Hepatocyte (in vitro differentiated cells): ENCODE measurements around the gene ZNF576. TPM values are rescaled to one million over a fixed set of nuclear protein-coding genes. Genes with fewer than 3 reads are reported as not detected.

Source experiments
- DNase-seq: peaks from one replicate; pipeline ENCODE4 v3.0.0-alpha.2; 2016; ENCODE audit warnings: low spot score
- H2AFZ ChIP-seq: fragments of 200-600 bp; sonication (generic); 2 replicates; pipeline ENCODE4 v1.6.0; 2016; ENCODE audit warnings: antibody characterized with exemption, mild to moderate bottlenecking
- H3K27ac ChIP-seq: fragments of 200-600 bp; sonication (generic); 2 replicates; pipeline ENCODE4 v1.5.1; 2016; ENCODE audit warnings: mild to moderate bottlenecking
- H3K27me3 ChIP-seq: fragments of 200-600 bp; sonication (generic); 2 replicates; pipeline ENCODE4 v1.6.1; 2016
- H3K36me3 ChIP-seq: fragments of 200-600 bp; sonication (generic); replicated peaks from 2 replicates; pipeline ENCODE4 v1.5.1; 2016; ENCODE audit warnings: low read depth; ENCODE audit not compliant: insufficient read depth
- H3K4me1 ChIP-seq: fragments of 200-600 bp; sonication (generic); 2 replicates; pipeline ENCODE4 v1.5.1; 2016; ENCODE audit warnings: mild to moderate bottlenecking, moderate library complexity; ENCODE audit not compliant: insufficient read depth
- H3K4me2 ChIP-seq: fragments of 200-600 bp; sonication (generic); 2 replicates; pipeline ENCODE4 v1.6.0; 2016
- H3K4me3 ChIP-seq: fragments of 200-600 bp; sonication (generic); 2 replicates; pipeline ENCODE4 v1.5.1; 2016; ENCODE audit warnings: mild to moderate bottlenecking
- H3K79me2 ChIP-seq: fragments of 200-600 bp; sonication (generic); 2 replicates; pipeline ENCODE4 v1.6.0; 2017; ENCODE audit warnings: mild to moderate bottlenecking
- H3K9me2 ChIP-seq: fragments of 200-600 bp; sonication (generic); replicated peaks from 2 replicates; pipeline ENCODE4 v1.6.0; 2017; ENCODE audit warnings: mild to moderate bottlenecking; ENCODE audit not compliant: insufficient read depth
- H3K9me3 ChIP-seq: fragments of 200-600 bp; sonication (generic); 2 replicates; pipeline ENCODE4 v1.5.1; 2016; ENCODE audit warnings: low read depth, mild to moderate bottlenecking
- H4K20me1 ChIP-seq: fragments of 200-600 bp; sonication (generic); 2 replicates; pipeline ENCODE4 v1.6.0; 2016; ENCODE audit warnings: mild to moderate bottlenecking; ENCODE audit not compliant: insufficient read depth, poor library complexity, severe bottlenecking
- CTCF ChIP-seq: fragments of 200-600 bp; sonication (generic); IDR thresholded peaks from 2 replicates; pipeline ENCODE4 v1.5.1; 2016; ENCODE audit warnings: antibody characterized with exemption, mild to moderate bottlenecking; ENCODE audit not compliant: poor library complexity
- EZH2 ChIP-seq: fragments of 200-600 bp; sonication (generic); IDR thresholded peaks from 2 replicates; pipeline ENCODE4 v1.6.1; 2016; ENCODE audit warnings: antibody characterized with exemption, mild to moderate bottlenecking, borderline replicate concordance
- EZH2phosphoT487 ChIP-seq: fragments of 200-600 bp; sonication (generic); IDR thresholded peaks from one replicate; pipeline ENCODE4 v1.6.1; 2018; ENCODE audit warnings: antibody characterized with exemption, mild to moderate bottlenecking, low read depth, moderate library complexity; ENCODE audit not compliant: unreplicated experiment, severe bottlenecking
- WGBS: methylation state at CpG from one replicate; pipeline ENCODE4 v1.1.6; 2016; ENCODE audit warnings: low lambda C conversion rate; ENCODE audit errors: missing lambda C conversion rate; 5-methylcytosine and 5-hydroxymethylcytosine counted together
- polyA plus RNA-seq: library from polyadenylated mRNA; unstranded; fragments of >200 nt; fragmentation: Nextera tagmentation; extraction: Ambion mirVana; gene quantifications from 2 replicates; pipeline ENCODE4 v1.2.1, GENCODE V29; 2016
- total RNA-seq: library from RNA; depleted of rRNA; stranded (reverse); fragments of >200 nt; gene quantifications from 2 replicates; pipeline ENCODE4 v1.2.3, GENCODE V29; 2014

The ZNF576 gene
- total and polyA plus RNA-seq, 2 experiments from 2014 or later: 16.1 to 16.2 TPM

DNA sequence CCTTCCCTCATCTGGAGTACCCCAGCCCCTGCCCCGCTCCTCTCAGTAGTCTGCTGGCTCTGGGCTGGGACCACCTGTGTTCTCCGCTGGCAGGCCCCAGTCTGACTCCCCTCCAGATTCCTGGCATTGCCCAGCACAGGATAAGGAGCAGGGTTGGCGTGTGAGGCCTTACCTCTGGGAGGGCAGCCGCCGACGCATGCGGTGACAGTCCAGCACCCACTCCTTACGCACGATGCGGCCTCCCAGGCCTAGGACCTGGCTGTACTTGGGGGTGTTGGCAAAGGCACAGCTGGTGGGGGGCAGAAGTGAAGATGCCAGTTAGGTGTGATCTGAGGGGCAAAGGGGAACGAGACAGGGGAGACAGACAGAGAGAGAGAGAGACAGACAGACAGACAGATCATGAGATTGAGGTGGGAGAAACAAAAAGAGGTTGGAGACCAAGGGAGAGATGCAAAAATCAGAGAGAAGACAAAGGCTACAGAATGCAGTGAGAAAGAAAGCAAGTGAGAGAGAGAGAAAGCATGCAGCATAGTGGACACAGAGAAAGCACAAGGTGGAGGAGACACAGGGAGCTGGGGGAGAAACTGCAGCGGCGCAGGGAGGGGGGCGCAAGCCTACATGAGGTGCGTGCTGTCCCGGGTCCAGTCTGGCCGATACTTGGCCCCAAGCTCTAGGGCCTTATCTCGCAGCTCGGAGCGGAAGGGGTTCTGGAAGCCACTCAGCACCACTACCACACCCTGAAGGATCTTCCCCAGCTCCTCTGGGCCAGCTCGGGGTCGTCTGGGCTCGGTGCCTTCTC is 44.8 kb upstream of the ZNF576 start:
- Histone ChIP-seq H4K20me1 (no peaks in the 10 kb centered on the region), H2AFZ (no peak overlapping the region), H3K27me3 (no peaks in the 10 kb centered on the region), H3K36me3 (no peaks in the 10 kb centered on the region), H3K4me1 (no peaks in the 10 kb centered on the region), H3K9me3 (no peaks in the 10 kb centered on the region), H3K4me2 (no peak overlapping the region), H3K27ac (no peak overlapping the region), H3K79me2 (no peaks in the 10 kb centered on the region), H3K4me3 (no peak overlapping the region), H3K9me2 (no peaks in the 10 kb centered on the region)
- TF ChIP-seq EZH2: no peak
- TF ChIP-seq EZH2phosphoT487: no peak
- TF ChIP-seq CTCF: no peak
- WGBS: 93% methylated on average over 23 of the region's 23 CpGs
- no peak for DNase-seq

DNA sequence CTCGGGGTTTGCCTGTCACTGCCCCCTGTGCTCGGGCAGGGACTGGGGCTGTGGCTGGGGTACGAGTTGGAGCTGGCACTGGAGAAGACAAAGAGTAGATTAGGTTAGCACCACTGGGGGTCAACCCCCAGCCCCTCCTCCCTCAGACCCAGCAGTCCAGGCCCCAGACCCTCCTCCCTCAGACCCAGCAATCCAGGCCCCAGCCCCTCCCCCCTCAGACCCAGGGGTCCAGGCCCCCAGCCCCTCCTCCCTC is 44.3 kb upstream of the ZNF576 start:
- no peaks in the 10 kb centered on the region for H3K79me2 ChIP-seq
- no peaks in the 10 kb centered on the region for H4K20me1 ChIP-seq
- 80% methylated on average over 1 of the region's 3 CpGs for WGBS
- H3K36me3 ChIP-seq: no peaks in the 10 kb centered on the region
- no peaks in the 10 kb centered on the region for H3K9me2 ChIP-seq
- H3K27ac ChIP-seq: no peak overlapping the region
- no peaks in the 10 kb centered on the region for H3K4me1 ChIP-seq
- no peaks in the 10 kb centered on the region for H3K27me3 ChIP-seq
- TF ChIP-seq EZH2phosphoT487 (no peak), CTCF (no peak), EZH2 (no peak)
- H2AFZ ChIP-seq: no peak overlapping the region
- H3K4me3 ChIP-seq: no peak overlapping the region
- H3K9me3 ChIP-seq: no peaks in the 10 kb centered on the region
- DNase-seq: no peak
- no peak overlapping the region for H3K4me2 ChIP-seq

DNA sequence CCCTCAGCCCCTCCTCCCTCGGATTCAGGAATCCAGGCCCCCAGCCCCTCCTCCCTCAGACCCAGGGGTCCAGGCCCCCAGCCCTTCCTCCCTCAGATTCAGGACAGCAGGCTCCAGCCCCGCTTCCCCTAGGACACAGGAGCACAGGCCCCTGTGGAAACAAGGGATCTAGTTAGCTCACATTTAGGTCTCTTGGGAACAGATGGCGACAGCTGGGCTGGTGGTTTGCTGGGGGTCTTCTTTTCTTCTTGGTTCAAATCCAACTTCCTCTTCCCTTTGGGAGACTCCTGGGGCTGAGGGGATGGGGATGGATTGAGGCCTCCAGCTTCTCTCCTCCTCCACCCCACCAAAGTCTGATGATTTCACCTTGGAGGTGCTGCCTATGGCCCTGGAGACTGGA is 43.8 kb upstream of the ZNF576 start:
- Histone ChIP-seq H3K4me2 (no peak overlapping the region), H4K20me1 (no peaks in the 10 kb centered on the region), H3K4me1 (no peaks in the 10 kb centered on the region), H3K4me3 (no peak overlapping the region), H3K27me3 (no peaks in the 10 kb centered on the region), H3K36me3 (no peaks in the 10 kb centered on the region), H2AFZ (no peak overlapping the region), H3K9me2 (no peaks in the 10 kb centered on the region), H3K27ac (no peak overlapping the region), H3K79me2 (no peaks in the 10 kb centered on the region), H3K9me3 (no peaks in the 10 kb centered on the region)
- no peak for TF ChIP-seq CTCF
- TF ChIP-seq EZH2: no peak
- no peak for TF ChIP-seq EZH2phosphoT487
- 100% methylated on average over 2 of the region's 3 CpGs for WGBS
- no peak for DNase-seq

GRCh38 chr19:43553656-43554055 is 42.7 kb upstream of the ZNF576 start:
- H3K4me1 ChIP-seq: no peaks in the 10 kb centered on the region
- H2AFZ ChIP-seq: no peak overlapping the region
- H4K20me1 ChIP-seq: no peaks in the 10 kb centered on the region
- no peaks in the 10 kb centered on the region for H3K27me3 ChIP-seq
- no peak for TF ChIP-seq CTCF
- no peak for TF ChIP-seq EZH2
- no peak for TF ChIP-seq EZH2phosphoT487
- H3K4me3 ChIP-seq: no peak overlapping the region
- no peaks in the 10 kb centered on the region for H3K9me3 ChIP-seq
- H3K27ac ChIP-seq: no peak overlapping the region
- no peaks in the 10 kb centered on the region for H3K9me2 ChIP-seq
- no peak overlapping the region for H3K4me2 ChIP-seq
- H3K36me3 ChIP-seq: no peaks in the 10 kb centered on the region
- DNase-seq: no peak
- 95% methylated on average over 4 of the region's 4 CpGs for WGBS
- H3K79me2 ChIP-seq: no peaks in the 10 kb centered on the region
